Uterus (tissue), 4 donors: ENCODE measurements around the gene ROM1. TPM values are rescaled to one million over a fixed set of nuclear protein-coding genes. Genes with fewer than 3 reads are reported as not detected.

ENCODE experiments used
- DNase-seq, 2 donors: peaks; one replicate each; pipeline ENCODE4 v3.0.0-alpha.2; 2019 to 2020
- H3K27ac ChIP-seq, 2 donors: fragments of 200-600 bp; sonication (generic); 1 replicate in 1 of 2; 2 replicates in 1 of 2; pipeline ENCODE4 v1.5.1; 2016 to 2018
- H3K27me3 ChIP-seq, 2 donors: fragments of 200-600 bp; sonication (generic); one replicate each; pipeline ENCODE4 v1.5.1; 2018 to 2019; ENCODE audit warnings: control low read depth in 1 of 2
- H3K36me3 ChIP-seq, 2 donors: fragments of 200-600 bp; sonication (generic); one replicate each; pipeline ENCODE4 v1.5.1; 2019; ENCODE audit warnings: control low read depth in 1 of 2
- H3K4me1 ChIP-seq, 2 donors: fragments of 200-600 bp; sonication (generic); one replicate each; pipeline ENCODE4 v1.5.1; 2018 to 2019; ENCODE audit warnings: control low read depth in 1 of 2
- H3K4me3 ChIP-seq, 2 donors: fragments of 200-600 bp; sonication (generic); 1 replicate in 1 of 2; 2 replicates in 1 of 2; pipeline ENCODE4 v1.5.1; 2018 to 2019; ENCODE audit warnings: mild to moderate bottlenecking in 1 of 2
- H3K9me3 ChIP-seq, 2 donors: fragments of 200-600 bp; sonication (generic); one replicate each; pipeline ENCODE4 v1.5.1; 2019; ENCODE audit warnings: control low read depth in 1 of 2
- POLR2A ChIP-seq, 2 donors: fragments of 450-650 bp; IDR thresholded peaks; one replicate each; pipeline ENCODE4 v1.6.1; 2016; ENCODE audit warnings: antibody characterized with exemption in 2 of 2, mild to moderate bottlenecking in 1 of 2, moderate library complexity in 1 of 2
- intact Hi-C: fragments of 100-400 bp; cut with DNase I; formaldehyde crosslinking; loops from one replicate; pipeline ENCODE4 v1.15.1; 2023; ENCODE audit warnings: low total_unique reads
- total RNA-seq, 4 donors: library from RNA; depleted of rRNA in 3 of 4; stranded (reverse); fragments of >200 nt in 3 of 4; gene quantifications; one replicate each; pipeline versions ENCODE4 v1.1.0 to v1.2.4, GENCODE V29; 2014 to 2023
- TF ChIP-seq, protein P1 (sequence below), 4 experiments: fragments of 200-600 bp in 2 of 4; fragments of 450-650 bp in 2 of 4; sonication (generic) in 2 of 4; IDR thresholded peaks; one replicate each; pipeline ENCODE4 v1.5.1; 2016 to 2019; ENCODE audit warnings: antibody characterized with exemption in 4 of 4, mild to moderate bottlenecking in 2 of 4, moderate library complexity in 1 of 4
- donor health status: DM: yes; HTN: yes; CAD: no.

ROM1 gene
- total RNA-seq, 4 donors from 2014 or later: 0.77 to 11.9 (median 5.3) TPM; not detected in 1

DNA sequence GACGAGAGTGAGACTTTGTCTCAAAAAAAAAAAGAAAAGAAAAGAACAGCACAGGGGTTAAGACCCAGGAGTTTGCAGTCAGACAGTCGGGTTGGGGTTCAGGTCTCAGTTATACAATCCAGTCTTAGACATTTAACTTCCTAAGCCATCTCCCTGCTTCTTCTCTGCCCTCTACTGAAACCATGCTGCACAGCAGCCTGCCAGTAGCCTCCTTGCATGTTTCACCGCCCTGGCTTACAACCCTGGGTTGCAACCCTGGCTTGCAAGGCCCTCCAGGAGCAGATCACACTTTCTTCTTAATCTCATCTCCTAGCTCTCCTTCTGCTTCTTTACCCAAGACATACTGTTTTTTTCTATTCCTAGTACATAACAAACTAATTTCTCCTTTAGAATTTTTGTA is 14.7 kb downstream of the ROM1 start:
- DNase-seq: no peak
- Histone ChIP-seq H3K27ac (no peak overlapping the region), H3K4me1 (no peaks in the 10 kb centered on the region), H3K27me3 (no peaks in the 10 kb centered on the region), H3K4me3 (no peak overlapping the region), H3K9me3 (no peaks in the 10 kb centered on the region), H3K36me3 (no peaks in the 10 kb centered on the region)
- intact Hi-C loops: no loop called here
- TF ChIP-seq, protein P1, sequence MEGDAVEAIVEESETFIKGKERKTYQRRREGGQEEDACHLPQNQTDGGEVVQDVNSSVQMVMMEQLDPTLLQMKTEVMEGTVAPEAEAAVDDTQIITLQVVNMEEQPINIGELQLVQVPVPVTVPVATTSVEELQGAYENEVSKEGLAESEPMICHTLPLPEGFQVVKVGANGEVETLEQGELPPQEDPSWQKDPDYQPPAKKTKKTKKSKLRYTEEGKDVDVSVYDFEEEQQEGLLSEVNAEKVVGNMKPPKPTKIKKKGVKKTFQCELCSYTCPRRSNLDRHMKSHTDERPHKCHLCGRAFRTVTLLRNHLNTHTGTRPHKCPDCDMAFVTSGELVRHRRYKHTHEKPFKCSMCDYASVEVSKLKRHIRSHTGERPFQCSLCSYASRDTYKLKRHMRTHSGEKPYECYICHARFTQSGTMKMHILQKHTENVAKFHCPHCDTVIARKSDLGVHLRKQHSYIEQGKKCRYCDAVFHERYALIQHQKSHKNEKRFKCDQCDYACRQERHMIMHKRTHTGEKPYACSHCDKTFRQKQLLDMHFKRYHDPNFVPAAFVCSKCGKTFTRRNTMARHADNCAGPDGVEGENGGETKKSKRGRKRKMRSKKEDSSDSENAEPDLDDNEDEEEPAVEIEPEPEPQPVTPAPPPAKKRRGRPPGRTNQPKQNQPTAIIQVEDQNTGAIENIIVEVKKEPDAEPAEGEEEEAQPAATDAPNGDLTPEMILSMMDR (IDR thresholded peaks at IDR 0.05): no peak
- no peak for TF ChIP-seq POLR2A (IDR thresholded peaks at IDR 0.05)

DNA sequence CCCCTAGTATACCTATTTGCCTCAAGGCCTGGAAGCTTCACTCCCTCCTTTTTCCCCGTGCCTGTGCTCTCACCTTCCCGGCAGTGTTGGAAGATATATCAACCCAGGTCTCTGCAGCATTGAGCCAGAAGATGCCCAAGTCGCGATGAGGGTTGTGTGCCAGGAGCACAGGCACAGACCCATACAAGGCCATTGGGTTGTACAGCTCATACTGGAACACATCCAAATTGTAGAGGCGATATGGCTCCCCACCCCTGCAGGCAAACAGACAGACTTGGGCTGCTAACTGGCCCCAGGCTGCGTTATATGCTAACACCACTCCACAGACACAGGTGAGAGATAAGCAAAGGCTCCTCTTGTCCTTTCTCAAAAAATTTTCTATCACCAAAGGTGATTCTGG is 19.4 kb downstream of the ROM1 start:
- Histone ChIP-seq H3K27ac (no peak overlapping the region), H3K4me1 (no peaks in the 10 kb centered on the region), H3K27me3 (no peaks in the 10 kb centered on the region), H3K36me3 (no peaks in the 10 kb centered on the region), H3K9me3 (no peaks in the 10 kb centered on the region), H3K4me3 (no peak overlapping the region)
- intact Hi-C loops: no loop called here
- no peak for DNase-seq
- TF ChIP-seq POLR2A (IDR thresholded peaks at IDR 0.05): no peak
- TF ChIP-seq, protein P1 (IDR thresholded peaks at IDR 0.05): no peak

DNA sequence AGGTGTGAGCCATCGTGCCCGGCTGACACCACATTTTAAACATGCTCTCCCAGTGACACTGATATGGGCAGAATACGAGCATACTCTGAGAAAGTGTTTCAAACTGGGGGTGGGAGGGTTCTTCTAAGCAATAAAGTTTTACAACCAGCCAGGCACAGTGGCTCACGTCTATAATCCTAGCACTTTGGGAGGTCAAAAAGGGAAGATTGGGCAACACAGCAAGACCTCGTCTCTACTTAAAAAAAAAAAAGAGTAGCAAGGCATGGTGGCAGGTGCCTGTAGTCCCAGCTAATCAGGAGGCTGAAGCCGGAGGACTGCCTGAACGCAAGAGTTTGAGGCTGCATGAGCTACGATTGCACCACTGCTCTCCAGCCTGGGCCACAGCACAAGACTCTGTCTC is 31.2 kb downstream of the ROM1 start:
- no peaks in the 10 kb centered on the region for H3K36me3 ChIP-seq
- TF ChIP-seq, protein P1 (IDR thresholded peaks at IDR 0.05): no peak
- no peak for TF ChIP-seq POLR2A (IDR thresholded peaks at IDR 0.05)
- H3K4me1 ChIP-seq: peaks cover 5 to 14% of the 10 kb centered on the region in 2 donors
- intact Hi-C loops: no loop called here
- H3K27ac ChIP-seq: no peak overlapping the region
- DNase-seq: no peak
- H3K4me3 ChIP-seq: no peak overlapping the region
- no peaks in the 10 kb centered on the region for H3K9me3 ChIP-seq
- H3K27me3 ChIP-seq: no peaks in the 10 kb centered on the region

DNA sequence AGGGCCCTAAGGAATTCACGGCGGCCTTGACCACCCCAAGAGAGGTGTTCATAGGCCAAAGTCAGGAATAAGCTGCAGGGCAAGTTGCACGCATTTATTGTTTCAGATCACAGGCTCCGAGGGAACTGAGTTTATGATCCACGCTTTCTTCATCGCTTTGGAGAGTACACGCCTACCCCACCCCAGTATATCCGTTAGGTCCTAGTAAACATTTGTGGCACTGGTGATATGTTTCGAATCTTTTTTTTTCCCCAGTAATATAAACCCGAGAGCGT is 32.6 kb downstream of the ROM1 start:
- Histone ChIP-seq H3K4me1 (peaks cover 5 to 14% of the 10 kb centered on the region in 2 donors), H3K27me3 (no peaks in the 10 kb centered on the region), H3K4me3 (peak overlapping the region; percentile 71 to 91), H3K36me3 (no peaks in the 10 kb centered on the region), H3K9me3 (no peaks in the 10 kb centered on the region), H3K27ac (peak overlapping the region; percentile 86 to 92)
- no peak for DNase-seq
- intact Hi-C loops: no loop called here
- TF ChIP-seq, protein P1 (IDR thresholded peaks at IDR 0.05): no peak
- no peak for TF ChIP-seq POLR2A (IDR thresholded peaks at IDR 0.05)

DNA sequence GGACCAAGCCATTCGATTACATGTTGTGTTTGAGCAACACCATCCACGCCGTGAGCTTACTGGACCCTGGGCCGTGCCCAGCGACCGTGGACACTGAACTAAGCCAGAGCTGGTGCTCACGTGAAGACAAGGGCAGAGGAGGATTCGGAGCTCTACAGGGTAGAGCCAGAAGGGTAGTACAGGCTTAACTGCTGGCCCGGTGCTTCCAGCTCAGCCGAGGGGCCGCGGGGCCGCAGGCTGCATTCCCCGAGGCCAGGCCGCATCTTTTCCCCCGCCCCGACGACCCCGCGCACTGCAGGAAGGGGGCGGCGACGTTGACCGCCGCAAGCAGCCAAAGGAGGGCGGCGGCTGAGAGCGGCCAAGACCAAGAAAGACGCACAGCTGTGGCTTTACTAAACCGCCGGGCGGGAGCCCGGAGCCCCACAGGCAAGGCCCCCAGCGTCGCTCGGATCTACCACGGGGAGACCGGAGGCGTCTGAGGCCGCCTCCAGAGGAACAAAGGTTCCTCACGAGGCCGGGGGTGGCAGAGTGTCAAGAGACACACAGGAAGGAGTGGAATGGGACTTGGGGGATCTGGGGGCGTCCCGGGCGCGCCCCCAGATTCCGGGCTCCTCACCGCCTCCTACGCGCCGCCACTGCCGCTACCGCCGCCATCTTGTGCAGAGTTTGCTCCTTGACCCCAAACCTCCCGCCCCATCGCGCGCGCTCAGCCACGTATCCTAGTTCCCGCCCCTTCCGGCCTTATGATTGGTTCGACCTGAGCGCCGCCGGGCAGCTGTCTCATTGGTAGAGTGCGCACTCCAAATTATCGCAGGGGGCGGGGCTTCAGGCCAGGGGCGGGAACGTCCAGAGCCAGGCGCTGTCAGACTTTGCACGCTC is 33.1 kb downstream of the ROM1 start, which contains the start of gene GANAB:
Gene GANAB, minus strand, starts transcription at position 668 of the 879 bp plus-strand sequence. Its CDS starts 14 bp downstream, at position 654.
- no peaks in the 10 kb centered on the region for H3K36me3 ChIP-seq
- TF ChIP-seq, protein P1 (IDR thresholded peaks at IDR 0.05): no peak
- TF ChIP-seq POLR2A (IDR thresholded peaks at IDR 0.05): peak; percentile 51 to 75
- intact Hi-C loops: no loop called here

More for the DNA sequence above, 33.1 kb downstream of the ROM1 start, which contains the start of gene GANAB:
- peak within 1 kb of the TSS; percentile 86 to 92 for H3K27ac ChIP-seq
- peak within 1 kb of the TSS; percentile 71 to 91 for H3K4me3 ChIP-seq
- H3K27me3 ChIP-seq: no peaks in the 10 kb centered on the region
- no peaks in the 10 kb centered on the region for H3K9me3 ChIP-seq
- peaks cover 5 to 14% of the 10 kb centered on the region in 2 donors for H3K4me1 ChIP-seq
- peak; percentile 99 for DNase-seq
